Mucosa of descending colon (tissue), 3 donors: ENCODE measurements around the gene ENTPD2. TPM values are rescaled to one million over a fixed set of nuclear protein-coding genes. Genes with fewer than 3 reads are reported as not detected.

ENCODE experiments used
- ATAC-seq: fragments of 200-7000 bp; cut with Tn5 transposase; one replicate; pipeline ENCODE4 v1.9.1; 2020; ENCODE audit warnings: mild to moderate bottlenecking, moderate library complexity
- DNase-seq, 3 donors: peaks; one replicate each; pipeline ENCODE4 v3.0.0-alpha.2; 2020
- H3K36me3 ChIP-seq: fragments of 200-600 bp; one replicate; pipeline ENCODE4 v1.8.0; 2021; ENCODE audit warnings: low read depth, mild to moderate bottlenecking
- H3K4me1 ChIP-seq: fragments of 200-600 bp; one replicate; pipeline ENCODE4 v1.8.0; 2021; ENCODE audit warnings: low read depth, mild to moderate bottlenecking
- H3K4me3 ChIP-seq: fragments of 200-600 bp; one replicate; pipeline ENCODE4 v1.8.0; 2021; ENCODE audit warnings: mild to moderate bottlenecking
- H3K9me3 ChIP-seq: fragments of 200-600 bp; one replicate; pipeline ENCODE4 v1.8.0; 2021; ENCODE audit warnings: mild to moderate bottlenecking
- CTCF ChIP-seq: fragments of 200-600 bp; IDR thresholded peaks from one replicate; pipeline ENCODE4 v1.8.0; 2022; ENCODE audit warnings: antibody characterized with exemption, mild to moderate bottlenecking
- intact Hi-C, 2 donors: fragments of 100-400 bp; cut with DNase I in 1 of 2; cut with micrococcal nuclease in 1 of 2; formaldehyde crosslinking; loops; one replicate each; pipeline versions ENCODE4 v1.11.0 to v1.11.1; 2022; cut with DNase I, micrococcal nuclease
- total RNA-seq, 3 donors: library from RNA; stranded (reverse); fragmentation: NEBNext Ultra II Directional in 2 of 3; extraction: Animal tissue kit (Norgen Biotek cat#: 25700) in 2 of 3; gene quantifications; one replicate each; pipeline versions ENCODE4 v1.2.1 to v1.2.4, GENCODE V29; 2021 to 2023
- donor health status: DM: no; HTN: no; CAD: no; lungs with moderate emphysema.
- donor health status: DM: no; HTN: no; CAD: no.
- donor health status: DM: no; HTN: yes; CAD: no.

Gene ENTPD2
- total RNA-seq, 3 donors from 2014 or later = 7.7 to 26.8 (median 10.7) TPM

DNA sequence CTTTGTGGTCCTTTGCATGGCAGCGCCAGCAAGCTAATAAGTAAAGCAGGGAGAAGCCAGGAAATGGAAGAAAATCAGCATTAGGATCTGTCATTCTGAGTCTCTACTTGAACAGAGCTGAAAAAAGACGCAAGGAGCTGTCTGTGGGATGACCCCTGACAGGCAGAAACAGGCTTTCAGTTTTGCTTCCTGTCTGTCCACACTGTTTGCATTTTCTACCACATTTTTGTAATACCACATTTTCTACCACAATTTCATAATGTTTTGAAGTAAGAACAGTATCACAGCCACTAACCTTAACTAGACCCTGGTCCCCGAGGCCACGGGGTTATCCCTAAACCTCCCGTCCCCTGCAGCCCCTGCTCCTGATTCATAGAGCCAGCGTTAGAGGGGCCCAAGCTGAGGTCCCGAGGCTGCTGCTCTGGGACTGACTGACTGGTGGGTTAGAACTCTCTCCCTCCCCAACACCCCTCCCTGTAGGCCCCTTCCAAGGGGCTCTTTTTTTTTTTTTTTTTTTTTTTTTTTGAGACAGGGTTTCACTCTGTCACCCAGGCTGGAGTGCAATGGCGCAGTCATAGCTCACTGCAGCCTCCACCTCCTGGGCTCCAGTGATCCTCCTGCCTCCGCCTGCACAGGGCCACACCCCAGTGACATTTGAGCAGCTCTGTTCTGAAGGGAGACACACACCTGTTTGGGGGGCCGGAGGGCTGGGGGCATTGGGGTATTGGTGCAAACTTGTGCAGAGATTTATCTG, 53.5 kb downstream of the ENTPD2 start:
- intact Hi-C loops = no loop called here
- TF ChIP-seq CTCF = no peak
- Histone ChIP-seq H3K9me3 (peaks cover 5% of the 10 kb centered on the region), H3K4me3 (no peak overlapping the region), H3K36me3 (no peaks in the 10 kb centered on the region), H3K4me1 (peaks cover 22% of the 10 kb centered on the region)
- no peak for DNase-seq
- peak; percentile 22 for ATAC-seq

Other genes starting within 250 kb of the ENTPD2 start
- gene RABL6, start 246.1 kb downstream of the ENTPD2 start, total RNA-seq = 100 to 1,000 TPM in 2 of 3 donors, 10 to 100 TPM in 1; 92.1 to 142 (median 112) TPM
- gene AJM1, start 211.6 kb downstream of the ENTPD2 start, total RNA-seq = 10 to 100 TPM in 2 of 3 donors, 1 to 10 TPM in 1; 7.4 to 21.6 (median 16.4) TPM
- gene PHPT1, start 204.7 kb downstream of the ENTPD2 start, total RNA-seq = 100 to 1,000 TPM in 2 of 3 donors, 10 to 100 TPM in 1; 96.4 to 163 (median 102) TPM
- 10 to 100 TPM; 15.4 to 43.8 (median 18.5) TPM for gene MAMDC4, start 201.7 kb downstream of the ENTPD2 start, total RNA-seq
- 100 to 1,000 TPM; 311 to 445 (median 397) TPM for gene EDF1, start 187.8 kb downstream of the ENTPD2 start, total RNA-seq
- 10 to 100 TPM; 19.6 to 28.2 (median 21.1) TPM for gene TRAF2, start 167.5 kb downstream of the ENTPD2 start, total RNA-seq
- gene FBXW5, start 109.3 kb downstream of the ENTPD2 start, total RNA-seq = 100 to 1,000 TPM; 127 to 197 (median 142) TPM
- 10 to 100 TPM in 2 of 3 donors, 1 to 10 TPM in 1; 3.2 to 15.4 (median 10.4) TPM for gene C8G, start 108.8 kb downstream of the ENTPD2 start, total RNA-seq
- 10 to 100 TPM in 1 of 3 donors, 1 to 10 TPM in 2; 6.8 to 10.7 (median 7.6) TPM for gene LCN12, start 101.8 kb downstream of the ENTPD2 start, total RNA-seq
- 10 to 100 TPM in 2 of 3 donors, 1 to 10 TPM in 1; 2.5 to 45.4 (median 16.1) TPM for gene PTGDS, start 76.6 kb downstream of the ENTPD2 start, total RNA-seq
- under 1 TPM in 2 of 3 donors, not detected in 1; 0.17 to 0.76 TPM for gene LCNL1, start 71.1 kb downstream of the ENTPD2 start, total RNA-seq
- 10 to 100 TPM; 32.0 to 39.9 (median 34.1) TPM for gene PAXX, start 61.6 kb downstream of the ENTPD2 start, total RNA-seq
- gene CLIC3, start 57.5 kb downstream of the ENTPD2 start, total RNA-seq = 1 to 10 TPM in 1 of 3 donors, under 1 TPM in 2; 0.82 to 1.9 (median 0.99) TPM
- gene ABCA2, start 25.8 kb downstream of the ENTPD2 start, total RNA-seq = 10 to 100 TPM; 20.1 to 77.2 (median 48.0) TPM
- gene FUT7, start 22.0 kb downstream of the ENTPD2 start, total RNA-seq = under 1 TPM in 2 of 3 donors, not detected in 1; 0.14 to 0.27 TPM
- 100 to 1,000 TPM in 1 of 3 donors, 10 to 100 TPM in 2; 78.6 to 177 (median 83.0) TPM for gene NPDC1, start 7.9 kb downstream of the ENTPD2 start, total RNA-seq
- 10 to 100 TPM in 1 of 3 donors, 1 to 10 TPM in 2; 2.7 to 11.2 (median 6.0) TPM for gene SAPCD2, start 16.5 kb upstream of the ENTPD2 start, total RNA-seq
- gene UAP1L1, start 23.5 kb upstream of the ENTPD2 start, total RNA-seq = 10 to 100 TPM; 10.5 to 13.6 (median 12.8) TPM
- gene MAN1B1, start 32.9 kb upstream of the ENTPD2 start, total RNA-seq = 10 to 100 TPM; 36.1 to 55.4 (median 52.7) TPM
- 100 to 1,000 TPM in 1 of 3 donors, 10 to 100 TPM in 2; 47.0 to 114 (median 51.5) TPM for gene DPP7, start 60.7 kb upstream of the ENTPD2 start, total RNA-seq
- gene GRIN1, start 85.1 kb upstream of the ENTPD2 start, total RNA-seq = 1 to 10 TPM in 1 of 3 donors, under 1 TPM in 1, not detected in 1; 0.36 to 2.6 TPM
- gene LRRC26, start 116.0 kb upstream of the ENTPD2 start, total RNA-seq = 10 to 100 TPM; 18.7 to 63.0 (median 58.9) TPM
- 1 to 10 TPM in 1 of 3 donors, not detected in 2; 1.0 TPM for gene TMEM210, start 118.0 kb upstream of the ENTPD2 start, total RNA-seq
- 10 to 100 TPM; 60.8 to 65.9 (median 61.7) TPM for gene ANAPC2, start 134.5 kb upstream of the ENTPD2 start, total RNA-seq
- gene SSNA1, start 134.6 kb upstream of the ENTPD2 start, total RNA-seq = 10 to 100 TPM; 56.7 to 71.1 (median 64.0) TPM
- 100 to 1,000 TPM in 2 of 3 donors, 10 to 100 TPM in 1; 73.8 to 170 (median 122) TPM for gene TPRN, start 146.7 kb upstream of the ENTPD2 start, total RNA-seq
- 10 to 100 TPM; 30.6 to 40.4 (median 40.0) TPM for gene TMEM203, start 151.6 kb upstream of the ENTPD2 start, total RNA-seq
- gene NDOR1, start 151.6 kb upstream of the ENTPD2 start, total RNA-seq = 10 to 100 TPM; 15.9 to 19.7 (median 19.0) TPM
- gene RNF208, start 168.2 kb upstream of the ENTPD2 start, total RNA-seq = 1 to 10 TPM; 5.3 to 7.1 (median 5.8) TPM
- not detected for gene CYSRT1, start 171.1 kb upstream of the ENTPD2 start, total RNA-seq
- not detected for gene RNF224, start 173.4 kb upstream of the ENTPD2 start, total RNA-seq
- gene SLC34A3, start 176.8 kb upstream of the ENTPD2 start, total RNA-seq = not detected
- 100 to 1,000 TPM; 286 to 379 (median 332) TPM for gene TUBB4B, start 187.2 kb upstream of the ENTPD2 start, total RNA-seq
- gene STPG3, start 197.2 kb upstream of the ENTPD2 start, total RNA-seq = not detected
- gene NELFB, start 201.3 kb upstream of the ENTPD2 start, total RNA-seq = 10 to 100 TPM; 52.9 to 66.2 (median 60.5) TPM
- gene TOR4A, start 223.7 kb upstream of the ENTPD2 start, total RNA-seq = 10 to 100 TPM; 23.3 to 48.6 (median 45.3) TPM
- 100 to 1,000 TPM in 2 of 3 donors, 10 to 100 TPM in 1; 61.4 to 171 (median 146) TPM for gene NRARP, start 248.2 kb upstream of the ENTPD2 start, total RNA-seq